Stromal cell of bone marrow (primary cell): ENCODE results near the gene RXRA.

Source experiments
- DNase-seq: peaks from one replicate; pipeline ENCODE4 v3.0.0-alpha.2; 2012; ENCODE audit warnings: low read depth

RXRA gene

DNA sequence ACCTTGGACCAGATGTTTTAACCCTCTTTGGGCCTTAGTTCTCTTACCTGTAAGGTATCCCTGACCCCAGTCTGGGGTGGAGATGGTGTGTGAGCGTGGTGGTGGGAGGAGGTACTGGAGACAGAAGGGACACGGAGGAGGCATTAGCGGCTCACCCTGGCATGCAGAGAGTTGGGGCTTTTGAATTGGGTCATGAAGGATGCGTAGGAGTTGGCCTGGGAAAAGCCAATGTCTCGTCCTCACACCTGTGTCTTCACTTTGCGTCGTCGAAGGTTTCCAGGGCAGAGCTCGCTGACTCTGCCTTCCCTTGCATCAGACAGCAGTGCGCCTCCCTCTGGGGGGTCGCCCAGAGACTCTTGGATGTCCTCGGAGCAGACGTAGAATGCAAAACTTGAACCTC lies 11.2 kb downstream of the RXRA start:
- DNase-seq: no peak

DNA sequence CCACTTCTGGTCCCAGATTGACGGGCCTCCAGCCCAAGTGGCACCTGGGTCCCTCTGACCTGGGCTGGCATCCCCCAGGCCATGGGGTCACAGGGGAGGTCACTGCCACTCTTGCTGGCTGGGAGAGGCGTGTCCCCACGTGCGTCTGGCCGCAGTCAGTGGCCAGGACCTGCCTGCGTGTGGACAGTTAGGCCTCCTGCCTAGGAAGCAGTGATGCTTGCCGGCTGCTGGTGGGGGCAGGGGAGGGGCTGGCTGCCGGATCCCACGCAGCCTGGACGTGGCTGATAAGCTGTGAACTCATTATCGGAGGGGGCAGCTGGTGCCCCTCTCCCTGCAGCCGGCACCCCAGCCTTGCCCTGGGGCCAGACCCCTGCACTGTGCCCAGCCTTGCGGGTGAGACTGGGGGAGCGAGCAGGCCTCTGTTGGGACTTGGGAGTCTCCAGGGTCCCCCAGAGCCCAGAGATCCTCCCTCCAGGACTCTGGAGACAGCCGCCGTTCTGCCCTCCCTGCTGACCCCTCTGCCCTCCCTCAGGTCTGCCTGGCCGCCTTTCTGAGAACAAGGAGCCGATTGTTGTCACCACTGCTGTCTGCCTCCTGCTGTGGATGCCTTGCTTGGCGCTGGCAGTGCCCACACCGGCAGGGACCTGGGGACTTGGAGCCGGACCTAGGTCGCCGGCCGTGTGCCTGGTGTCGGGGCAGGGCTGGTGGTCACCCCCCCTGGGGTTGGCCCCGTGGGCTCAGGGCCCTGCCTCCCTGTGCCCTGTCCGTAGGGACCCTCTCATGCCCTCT lies 12.3 kb downstream of the RXRA start:
- no peak for DNase-seq

DNA sequence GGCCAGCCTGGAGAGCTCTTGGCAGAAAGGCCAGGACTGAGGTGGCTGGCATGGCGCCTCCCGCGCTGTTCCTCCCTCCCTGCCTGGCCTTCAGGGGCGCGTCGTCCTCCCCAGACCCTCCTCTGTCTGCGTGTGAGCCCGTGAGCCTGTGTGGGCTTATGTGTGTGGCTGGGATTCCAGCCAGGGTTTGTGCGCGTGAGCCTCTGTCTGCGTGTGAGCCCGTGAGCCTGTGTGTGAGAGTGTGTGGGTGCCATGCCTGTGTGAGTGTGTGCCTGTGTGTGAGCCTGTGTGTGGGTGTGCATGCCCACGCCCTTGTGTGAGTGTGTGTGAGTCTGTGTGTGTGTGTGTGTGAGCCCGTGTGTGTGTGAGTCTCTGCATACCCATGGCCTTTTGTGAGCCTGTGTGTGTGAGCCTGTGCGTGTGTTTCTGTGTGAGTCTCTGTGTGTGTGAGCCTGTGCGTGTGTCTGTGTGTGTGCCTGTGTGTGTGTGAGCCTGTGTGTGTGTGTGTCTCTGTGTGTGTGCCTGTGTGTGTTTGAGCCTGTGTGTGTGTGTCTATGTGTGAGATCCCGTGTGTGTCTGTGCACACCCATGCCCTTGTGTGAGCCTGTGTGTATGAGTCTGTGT lies 13.0 kb downstream of the RXRA start:
- DNase-seq: no peak

DNA sequence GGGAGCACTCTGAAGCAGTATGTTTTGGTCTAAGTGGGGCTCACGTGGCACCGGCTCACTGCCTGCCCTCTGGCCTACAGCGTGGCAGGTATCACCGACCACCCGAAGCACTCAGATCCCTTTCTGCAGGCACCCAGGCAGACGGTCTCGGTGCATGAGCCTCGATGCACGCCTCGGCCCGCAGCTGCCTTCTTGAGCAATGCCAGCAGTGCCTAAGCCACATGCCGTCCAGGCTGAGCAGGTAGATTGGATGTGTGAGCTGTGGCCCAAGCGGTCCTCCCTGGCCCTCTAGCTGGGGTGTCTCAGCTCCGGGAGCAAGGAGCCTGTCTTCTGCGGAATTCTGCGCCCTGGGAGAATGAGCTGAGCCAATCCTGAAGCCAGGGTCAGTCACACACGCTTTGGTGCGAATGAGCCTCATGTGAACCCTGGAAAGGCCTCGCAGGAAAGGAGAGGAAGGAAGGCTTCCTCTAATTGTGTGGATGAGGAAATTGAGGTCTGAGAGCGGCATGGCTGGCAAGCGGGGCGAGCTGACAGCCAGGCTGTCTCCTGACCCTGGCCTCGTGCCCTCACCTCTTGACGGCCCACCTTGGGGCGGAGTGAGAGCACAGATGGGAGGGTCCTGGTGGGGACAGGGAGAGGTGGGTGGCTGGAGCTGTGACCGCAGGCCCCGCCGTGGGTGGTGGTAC lies 14.4 kb downstream of the RXRA start:
- DNase-seq: no peak

DNA sequence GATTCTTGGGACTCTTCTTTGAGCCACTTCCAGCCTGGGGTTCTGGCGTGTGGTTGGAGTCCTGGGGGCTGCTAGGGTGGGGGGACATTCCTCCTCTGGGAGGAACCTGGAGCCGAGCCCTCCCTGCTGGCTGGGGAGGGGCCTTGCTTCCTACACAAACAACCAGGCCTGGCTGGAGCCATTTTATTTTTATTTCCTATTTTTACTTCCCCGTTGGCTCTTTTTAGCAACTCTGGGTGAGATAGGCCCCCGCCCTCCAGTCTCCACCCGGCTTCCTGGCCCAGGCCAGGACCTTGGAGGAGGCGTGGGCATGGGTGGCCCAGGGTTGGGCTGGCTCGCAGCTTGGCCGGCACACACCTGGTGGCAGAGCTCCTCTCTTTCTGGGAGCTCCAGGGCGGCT lies 15.1 kb downstream of the RXRA start:
- DNase-seq: no peak

DNA sequence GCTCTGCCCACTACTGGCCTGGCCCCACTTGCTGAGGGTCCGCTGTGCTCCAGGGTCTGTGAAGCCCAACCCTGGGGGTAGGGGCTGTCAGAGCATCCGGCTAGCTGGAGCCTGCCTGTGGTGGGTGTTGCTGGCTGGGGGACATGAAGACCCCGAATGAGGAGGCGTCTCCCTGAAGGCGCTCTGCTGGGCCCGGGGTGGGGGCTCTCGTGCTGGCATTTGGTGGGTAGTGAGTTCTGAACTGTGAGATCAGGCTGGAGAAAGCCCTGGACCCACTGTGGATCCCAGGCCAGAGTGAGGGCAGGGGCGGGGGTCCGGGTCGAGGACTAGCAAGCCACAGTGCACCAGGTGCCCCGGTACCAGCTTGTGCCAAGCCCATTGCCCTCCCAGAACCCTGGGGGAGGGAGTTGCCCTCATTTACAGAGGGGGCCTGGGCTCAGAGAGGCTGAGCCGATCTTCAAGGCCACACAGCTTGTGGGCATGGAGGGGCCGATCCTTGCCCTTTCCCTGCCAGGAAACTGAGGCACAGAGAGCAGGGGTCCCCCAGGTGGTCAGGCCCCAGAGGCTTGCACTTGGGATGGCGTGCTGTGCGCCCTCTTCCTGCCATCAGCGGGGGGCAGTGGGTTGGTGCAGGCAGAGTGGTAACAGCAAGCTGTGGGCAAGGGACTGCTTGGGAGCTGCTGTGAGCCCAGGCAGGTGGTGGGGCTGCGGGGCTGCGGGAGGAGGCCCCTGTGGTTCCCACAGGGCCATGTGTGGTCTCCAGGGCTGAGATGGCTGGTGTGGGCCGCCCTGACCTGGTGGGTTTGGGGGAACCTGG lies 15.9 kb downstream of the RXRA start:
- no peak for DNase-seq

DNA sequence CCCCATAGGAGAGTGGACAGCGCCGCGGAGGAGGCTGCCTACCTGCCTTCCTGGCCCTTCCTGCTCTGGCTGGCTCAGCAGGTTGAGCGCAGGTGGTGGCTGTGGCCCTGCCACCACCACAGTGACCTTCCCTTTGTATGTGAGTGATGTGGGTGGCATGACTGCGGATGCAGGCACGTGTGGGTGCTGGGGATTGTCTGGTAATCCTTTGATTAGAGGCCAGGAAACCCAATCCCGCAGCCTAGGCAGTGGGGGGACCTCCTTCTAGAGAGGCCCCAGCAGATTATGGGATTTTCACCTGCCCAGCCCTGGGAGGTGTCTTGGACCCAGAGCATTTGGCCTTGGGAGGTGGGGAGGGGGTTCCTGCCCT lies 16.5 kb downstream of the RXRA start:
- no peak for DNase-seq

DNA sequence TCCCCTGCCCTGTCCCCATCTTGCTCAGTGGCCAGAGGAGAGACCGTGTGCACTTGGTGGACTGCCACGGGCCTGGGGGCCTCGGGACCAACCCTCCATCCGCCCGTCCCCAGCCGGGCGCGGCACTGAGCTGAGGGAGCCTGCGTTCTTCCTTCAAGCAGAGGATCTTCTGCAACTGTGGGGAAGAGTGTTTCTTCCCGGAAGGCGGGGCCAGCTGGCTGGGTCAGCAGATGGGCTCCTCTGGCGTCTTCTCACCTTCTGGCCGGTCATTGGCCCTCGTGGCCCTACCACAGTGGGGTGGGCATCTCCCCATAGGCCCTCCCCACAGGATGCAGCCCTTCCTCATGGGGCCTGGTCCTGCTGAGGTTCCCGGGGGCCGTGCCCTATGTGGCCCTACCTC lies 17.4 kb downstream of the RXRA start:
- DNase-seq: no peak

DNA sequence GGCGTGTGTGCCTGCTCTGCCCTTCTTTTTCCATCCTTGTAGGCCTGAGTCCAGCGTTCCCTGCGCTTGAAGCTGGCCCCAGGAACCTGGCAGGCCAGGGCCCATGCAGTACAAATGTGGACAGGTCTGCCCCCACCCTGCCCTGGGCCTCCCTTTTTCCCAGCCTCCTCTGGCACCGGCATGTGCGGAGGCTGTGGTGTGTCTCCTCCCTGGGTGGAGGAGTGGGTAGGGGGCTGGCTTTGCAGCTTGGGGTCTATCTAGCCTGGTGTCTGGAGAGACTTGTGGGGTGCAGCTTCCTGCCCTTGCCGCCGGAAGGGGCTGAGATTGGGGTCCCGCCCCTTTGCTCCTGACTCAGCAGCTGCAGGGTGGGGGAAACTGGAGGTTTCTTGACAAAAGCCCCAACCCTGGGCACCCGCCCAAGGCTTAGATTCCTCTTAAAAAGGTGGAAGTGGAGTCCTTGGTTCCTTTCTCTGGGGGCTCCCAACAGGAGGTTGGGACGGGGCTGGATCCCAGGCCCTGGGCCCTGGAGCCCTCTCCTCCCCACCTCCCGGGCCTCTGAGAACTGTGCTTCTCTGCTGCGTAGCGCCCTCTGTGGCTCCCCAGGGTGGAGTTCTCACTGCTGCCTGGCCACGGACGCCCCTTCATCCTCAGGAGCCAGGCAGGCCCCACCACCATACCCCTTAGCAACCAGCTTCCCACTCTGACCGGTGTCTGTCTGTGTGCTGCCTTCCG lies 18.0 kb downstream of the RXRA start:
- DNase-seq: no peak

DNA sequence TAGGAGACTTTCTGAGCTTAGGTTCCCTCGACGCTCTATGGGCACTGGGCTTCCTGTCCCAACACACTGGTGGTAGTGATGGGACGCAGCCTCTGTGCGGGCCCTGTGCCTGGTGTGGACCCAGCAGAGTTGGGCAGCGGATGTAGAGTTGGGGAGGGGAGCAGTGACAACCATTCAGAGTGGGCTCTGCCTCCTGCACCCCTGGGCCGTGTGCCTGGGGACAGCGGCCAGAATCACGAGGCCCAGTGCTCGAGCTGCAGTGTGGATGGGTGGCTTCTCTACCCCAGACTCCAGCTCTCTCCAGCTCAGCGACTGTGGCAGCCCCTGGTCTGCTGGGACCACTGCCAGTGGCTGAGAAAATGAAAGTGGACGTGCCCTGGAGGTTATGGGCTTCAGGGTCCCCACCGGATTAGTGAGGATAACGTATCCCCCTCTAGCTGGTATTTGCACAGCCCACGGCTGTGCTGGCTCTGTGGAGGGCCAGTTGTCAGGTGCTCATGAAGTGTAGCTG lies 18.6 kb downstream of the RXRA start:
- no peak for DNase-seq

DNA sequence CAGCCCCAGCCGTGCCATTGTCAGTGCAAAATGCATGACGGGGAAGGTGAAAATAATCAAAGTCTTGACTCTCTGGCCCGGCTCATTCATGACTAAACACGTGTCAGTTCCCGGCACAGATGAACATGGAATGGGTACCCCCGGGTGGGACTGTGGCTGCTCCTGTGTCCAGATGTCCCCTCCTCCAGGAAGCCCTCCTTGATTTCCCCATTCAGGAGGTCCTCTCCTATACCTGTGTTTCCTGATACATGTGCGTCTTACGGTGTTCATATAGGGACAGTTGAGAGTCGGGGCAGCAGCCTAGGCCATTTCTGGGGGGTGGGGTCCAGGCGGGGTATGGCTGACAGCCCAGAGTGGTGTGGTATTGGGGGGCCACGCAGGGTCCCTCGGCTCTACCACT lies 19.5 kb downstream of the RXRA start:
- no peak for DNase-seq

DNA sequence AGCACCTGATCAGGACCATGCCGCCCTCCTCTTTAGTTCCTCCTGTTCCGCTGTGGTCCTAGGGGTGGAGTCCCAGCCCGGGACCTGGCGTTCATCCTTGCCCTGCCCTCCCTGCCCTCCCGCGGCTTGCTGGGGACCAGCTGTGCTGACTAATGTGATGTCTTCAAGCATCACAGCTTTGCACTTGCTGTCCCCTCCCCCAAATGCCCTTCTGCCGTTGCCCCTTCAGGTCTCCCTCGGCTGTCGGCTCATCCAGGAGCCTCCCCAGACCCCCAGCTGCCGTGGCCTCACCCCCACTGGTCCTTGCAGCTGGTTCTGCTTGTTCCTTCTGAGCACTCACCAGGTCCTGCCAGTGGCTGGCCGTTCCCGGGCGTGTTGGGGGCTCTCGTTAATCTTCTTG lies 19.9 kb downstream of the RXRA start:
- DNase-seq: no peak

DNA sequence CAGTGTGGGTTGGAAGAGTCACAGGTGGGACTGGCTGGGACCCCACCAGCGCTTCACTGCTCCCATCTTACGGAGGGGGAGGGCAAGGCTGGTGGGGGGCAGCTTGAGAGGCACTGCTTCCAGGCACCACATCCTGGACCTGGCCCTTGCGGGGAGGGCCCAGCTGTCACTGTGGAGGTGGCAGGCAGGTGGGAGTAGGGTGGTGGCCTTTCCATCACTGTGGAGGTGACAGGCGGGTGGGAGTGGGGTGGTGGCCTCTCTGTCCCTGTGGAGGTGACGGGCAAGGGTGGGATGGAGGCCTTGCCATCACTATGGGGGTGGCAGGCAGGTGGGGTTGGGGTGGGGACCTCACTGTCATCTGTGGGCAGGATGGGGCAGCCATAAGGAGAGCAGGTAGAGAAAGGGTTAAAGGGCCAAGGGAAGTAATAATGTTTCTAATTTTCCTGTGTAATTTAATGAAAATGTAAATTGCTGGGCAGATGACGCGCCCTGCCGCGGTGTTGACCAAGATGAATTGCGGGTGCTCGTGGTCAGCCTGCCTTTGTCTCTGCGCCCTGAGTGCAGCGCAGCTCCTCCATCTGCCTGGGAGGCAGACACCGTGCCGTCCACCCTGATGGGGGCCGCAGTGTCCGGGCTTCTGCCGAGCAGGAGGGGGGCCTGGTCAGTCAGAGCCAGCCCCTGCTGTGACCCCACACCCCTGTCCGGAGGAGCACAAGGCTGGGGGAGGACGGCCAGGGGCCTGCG lies 20.8 kb downstream of the RXRA start:
- DNase-seq: no peak

DNA sequence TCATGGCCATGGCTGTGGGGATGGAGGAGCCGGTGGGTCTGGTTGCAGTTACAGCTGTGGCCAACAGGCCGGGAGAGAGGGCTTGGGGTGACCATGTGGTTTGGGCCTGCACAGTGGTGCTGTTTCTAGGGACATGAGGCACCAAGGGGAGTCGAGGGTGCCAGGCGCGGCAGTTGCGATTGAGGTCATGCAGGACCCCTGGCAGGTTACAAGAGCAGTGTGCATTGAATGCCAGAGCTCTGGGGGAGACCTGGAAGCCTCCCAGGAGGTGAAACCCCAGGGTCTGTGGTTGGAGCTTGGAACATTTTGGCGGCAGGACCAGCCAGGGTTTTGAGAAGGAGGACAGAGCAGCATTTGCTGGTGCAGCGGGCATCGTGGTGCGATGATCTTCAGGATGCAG lies 21.7 kb downstream of the RXRA start:
- no peak for DNase-seq

DNA sequence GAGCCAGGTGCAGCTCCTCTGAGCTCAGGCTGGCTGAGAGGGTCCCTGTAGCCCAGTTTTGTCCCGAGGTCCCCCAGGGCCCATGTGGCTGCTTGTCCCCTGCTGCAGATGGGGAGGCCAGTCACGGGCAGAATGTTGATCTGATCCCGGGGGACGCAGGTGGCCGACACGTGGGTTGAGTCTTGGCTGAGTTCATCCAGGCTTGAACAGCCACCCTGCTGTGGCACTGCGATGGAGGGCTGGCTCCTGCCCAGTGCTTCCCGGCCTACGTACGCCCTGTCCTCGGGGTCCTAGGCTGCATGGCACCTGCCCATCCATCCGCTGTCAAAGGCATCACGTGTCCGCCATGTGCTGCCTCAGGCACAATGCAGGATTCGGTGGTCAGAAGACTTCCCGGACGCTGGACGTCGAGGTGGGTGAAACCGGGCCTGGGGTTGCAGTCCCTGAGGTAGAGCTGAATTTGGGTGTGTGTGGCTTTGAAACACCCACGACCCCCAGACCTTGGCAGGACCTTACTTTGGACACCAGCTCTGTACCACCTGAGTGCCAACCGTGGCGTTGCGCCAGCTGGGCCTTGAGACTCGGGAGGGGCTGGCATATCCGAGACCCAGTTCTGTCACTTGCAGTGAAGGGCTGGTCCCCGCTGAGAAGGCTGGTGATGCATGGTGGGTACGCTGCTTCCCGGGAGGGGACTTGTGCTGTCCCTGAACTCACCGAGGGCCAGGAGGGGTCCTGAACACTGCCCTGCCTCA lies 22.3 kb downstream of the RXRA start:
- DNase-seq: no peak

DNA sequence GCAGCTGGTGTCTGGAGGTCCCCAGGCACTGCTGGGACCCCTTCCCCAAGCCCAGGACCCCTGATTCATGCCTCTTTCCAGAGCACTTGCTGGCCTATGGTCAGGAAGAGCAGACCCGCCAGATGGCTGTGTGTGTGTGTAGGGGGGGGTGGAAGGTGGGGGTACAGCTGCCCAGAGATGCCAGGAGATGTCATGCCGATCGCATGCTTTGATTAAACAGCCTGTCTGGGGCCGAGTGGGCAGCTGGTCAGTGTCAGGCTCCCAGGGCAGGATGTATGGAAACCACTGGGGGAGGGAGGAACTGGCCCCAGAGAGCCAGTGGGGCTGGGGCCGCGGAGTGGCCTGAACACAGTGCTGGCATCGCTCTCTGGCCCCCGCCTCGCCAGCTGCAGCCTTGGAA lies 23.7 kb downstream of the RXRA start:
- DNase-seq: no peak

DNA sequence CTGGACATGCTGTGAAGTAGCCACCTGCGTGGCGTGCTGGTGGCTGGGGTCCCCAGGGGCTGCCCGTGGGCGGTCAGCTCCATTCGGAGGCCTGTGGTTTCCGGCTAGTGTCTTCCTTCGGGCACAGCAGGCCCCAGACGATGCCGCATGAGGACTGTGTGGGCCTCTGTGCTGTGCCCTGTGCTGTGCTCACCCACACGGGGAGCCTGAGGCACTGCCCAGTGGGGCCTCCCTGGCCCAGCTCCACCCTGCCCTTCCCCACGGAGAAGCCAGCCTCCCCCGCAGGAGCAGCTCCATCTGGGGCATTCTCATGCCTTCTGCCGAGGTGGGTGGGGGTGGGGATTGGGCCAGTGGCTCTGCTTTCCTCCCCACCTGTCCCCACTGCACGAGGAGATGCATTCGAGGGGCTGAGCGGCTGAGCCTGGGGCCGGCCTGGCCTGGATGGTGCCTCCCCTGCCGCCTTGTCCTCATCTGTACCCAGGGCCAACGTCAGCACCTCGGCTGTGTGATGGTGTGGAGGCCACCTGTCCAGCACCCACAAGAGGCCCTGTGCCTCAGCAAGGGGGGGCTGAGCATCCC lies 24.2 kb downstream of the RXRA start:
- no peak for DNase-seq

DNA sequence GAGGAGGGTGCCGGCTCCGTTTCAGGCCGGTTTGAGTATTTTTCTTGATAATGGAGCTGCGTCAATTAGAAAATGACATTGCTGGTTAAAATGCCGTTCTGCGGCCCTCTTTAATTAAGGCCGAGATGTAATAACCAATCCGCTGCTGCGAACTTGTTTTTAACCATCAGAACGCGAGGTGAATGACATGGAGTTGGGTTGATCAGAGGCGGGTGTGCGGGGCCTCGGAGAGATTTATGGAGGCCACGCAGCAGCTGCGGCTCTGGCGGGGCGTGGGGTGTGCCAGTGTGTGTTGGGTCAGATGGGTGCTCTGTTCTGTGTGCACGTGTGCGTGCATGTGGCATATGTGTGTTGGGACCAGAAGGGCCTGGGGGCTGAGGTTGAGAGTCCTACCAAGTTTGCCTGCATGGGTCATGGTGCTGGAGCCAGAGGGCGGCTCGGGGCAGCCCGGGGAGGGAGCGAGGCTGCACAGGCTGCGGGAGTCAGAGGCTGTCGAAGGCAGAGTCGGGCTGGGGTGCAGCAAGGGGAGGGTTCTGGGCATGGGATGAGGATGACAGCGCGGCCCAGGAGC lies 25.4 kb downstream of the RXRA start:
- no peak for DNase-seq

DNA sequence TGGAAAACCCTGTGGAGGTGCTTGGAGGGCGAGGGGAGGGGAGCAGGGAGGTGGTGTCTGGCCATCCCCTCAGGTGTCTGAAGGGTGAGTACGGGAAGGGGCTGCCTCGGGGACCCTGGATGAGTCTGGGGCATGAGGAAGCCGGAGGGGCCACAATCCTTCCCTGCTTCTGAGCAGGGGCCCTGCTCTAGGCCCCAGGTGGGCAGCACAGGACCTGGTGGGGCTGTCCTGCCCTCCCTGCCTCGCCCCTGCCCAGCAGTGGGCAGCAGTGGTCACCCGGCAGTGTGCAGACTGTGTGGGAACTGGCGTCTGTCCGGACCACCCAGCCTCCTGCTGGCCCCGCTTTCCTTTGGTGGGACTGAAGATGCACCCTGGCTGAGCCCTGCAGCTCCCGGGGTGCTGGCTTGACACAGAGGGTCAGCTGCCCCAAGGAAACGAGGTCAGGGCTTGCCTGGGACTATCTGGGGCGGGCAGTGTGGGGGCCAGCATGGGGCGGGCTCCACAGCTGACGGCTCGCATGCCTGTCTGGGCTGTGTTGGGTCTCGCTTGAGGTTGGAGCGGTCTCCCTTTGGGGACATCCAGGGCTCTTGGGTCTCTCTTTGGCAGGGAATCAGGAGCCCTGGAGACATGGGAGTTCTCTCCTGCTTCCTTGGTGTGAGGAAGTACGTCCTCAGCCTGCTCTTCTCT lies 26.1 kb downstream of the RXRA start:
- DNase-seq: no peak
